Activated CD8-positive, alpha-beta memory T cell treated with anti-CD3 and anti-CD28 coated beads for 48 hours (primary cell): ENCODE measurements around the gene MFSD6.

Experiments used
- DNase-seq, 3 experiments: peaks; one replicate each; pipeline ENCODE4 v3.0.0-alpha.2; 2020; ENCODE audit warnings: low read depth in 2 of 3, low spot score in 2 of 3

MFSD6 gene

DNA sequence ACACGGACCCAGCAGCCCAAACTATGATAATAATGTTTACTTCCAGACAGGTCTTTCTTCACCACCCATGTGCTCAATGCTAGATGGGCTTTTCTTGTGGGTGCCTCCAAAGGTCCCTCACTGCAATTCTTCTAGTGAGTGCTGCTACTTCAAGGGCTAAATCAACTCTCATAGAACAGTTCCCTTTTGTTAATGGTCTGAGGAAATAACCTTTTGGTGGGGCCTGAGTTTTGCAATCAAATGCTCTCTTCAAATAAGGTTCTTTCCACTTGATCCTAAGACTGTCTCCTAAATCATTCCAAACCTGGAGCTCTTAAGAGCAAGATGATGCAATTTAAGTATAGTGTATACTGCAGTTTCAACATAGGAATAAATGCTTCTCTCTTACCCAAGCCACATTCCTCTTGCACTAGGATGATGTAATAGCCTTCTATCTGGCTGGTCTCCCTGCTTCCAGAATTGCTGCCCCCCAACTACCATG, 120.4 kb downstream of the MFSD6 start:
- no peak for DNase-seq

- DNase-seq, result no peak
Measured at GRCh38 chr2:190529486-190530247, 121.5 kb downstream of the MFSD6 start.

GRCh38 chr2:190530248-190530900, 122.2 kb downstream of the MFSD6 start:
- no peak for DNase-seq

- no peak for DNase-seq
Measured at GRCh38 chr2:190532581-190532980, 124.4 kb downstream of the MFSD6 start.

DNA sequence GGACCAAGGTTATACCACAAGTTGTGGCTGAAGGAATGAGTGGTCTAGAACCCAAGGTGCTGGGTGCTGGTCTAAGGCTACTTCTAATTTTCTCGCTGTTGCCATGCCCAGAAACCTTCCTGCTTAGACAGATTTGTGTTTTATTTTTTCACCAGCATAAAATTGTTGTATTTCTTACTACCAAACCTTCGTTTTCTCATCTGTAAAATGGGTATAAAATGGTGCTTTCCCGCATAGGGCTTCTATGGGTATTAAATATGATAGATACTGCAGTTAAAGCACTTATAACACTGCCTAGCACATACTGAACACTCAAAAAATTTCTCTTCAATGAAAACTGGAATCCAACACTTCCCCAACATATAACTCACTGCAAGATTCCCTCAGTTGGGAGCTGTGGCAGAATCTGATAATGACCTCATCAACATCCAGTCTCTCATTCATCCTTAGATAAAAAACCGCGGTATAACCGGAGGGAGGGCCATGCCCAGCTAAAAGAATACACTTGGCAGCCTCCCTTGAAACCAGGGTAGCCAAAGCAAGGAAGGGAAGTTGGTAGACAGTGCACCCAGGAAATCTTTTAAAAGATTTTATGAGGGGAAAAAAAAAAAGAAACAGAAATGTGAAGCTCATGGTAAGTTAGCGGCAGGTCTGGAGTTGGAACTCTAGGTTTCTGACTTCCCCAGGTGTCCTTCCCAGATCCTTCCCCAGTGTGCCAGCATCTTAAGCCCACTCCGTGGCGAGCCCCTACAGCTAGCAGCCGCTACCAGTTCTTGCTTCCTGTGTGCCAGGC, 125.2 kb downstream of the MFSD6 start:
- peak in 1 of 3 experiments; percentile 15 for DNase-seq

GRCh38 chr2:190533968-190534309, 125.8 kb downstream of the MFSD6 start:
- DNase-seq, result no peak

DNA sequence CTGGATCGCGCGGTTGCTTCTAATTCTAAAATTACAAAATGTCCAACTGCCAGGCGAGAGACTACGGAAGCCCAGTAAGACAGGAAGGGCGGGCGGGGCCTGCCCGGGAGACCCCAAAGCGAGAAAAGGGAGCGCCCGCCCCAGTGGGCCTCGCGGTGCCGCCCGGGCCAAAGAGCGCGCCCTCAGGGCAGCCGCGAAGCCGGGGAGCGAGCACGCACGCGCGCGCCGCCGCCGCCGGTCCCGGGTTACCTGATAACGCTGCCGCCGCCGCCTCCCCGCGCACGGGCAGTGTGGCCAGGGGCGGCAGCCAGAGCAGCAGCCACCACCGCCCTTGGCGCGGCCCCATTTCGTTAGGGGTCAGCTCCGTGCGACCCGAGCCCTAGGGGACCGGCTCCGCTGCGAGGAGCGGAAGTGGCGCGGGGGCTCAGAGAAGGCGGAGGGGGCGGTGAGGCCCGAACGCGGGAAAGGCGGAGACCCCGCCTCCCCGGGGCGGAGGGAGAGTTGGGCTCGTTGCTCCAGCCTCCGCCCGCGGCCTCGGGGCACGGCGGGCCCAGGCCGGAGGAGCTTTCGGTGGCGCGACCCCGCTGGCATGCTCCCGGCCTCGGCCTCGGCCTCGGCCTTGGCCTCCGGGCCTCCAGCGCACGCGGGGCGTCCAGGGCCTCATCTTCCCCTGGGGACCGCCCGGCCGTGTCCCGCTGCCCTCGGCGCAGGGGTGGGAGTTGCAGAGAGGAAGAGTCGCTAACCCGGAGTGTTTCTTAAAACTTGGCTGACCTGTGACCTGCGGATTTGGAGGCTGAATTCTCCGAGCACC, 126.4 kb downstream of the MFSD6 start, which contains the start of gene NEMP2:
Gene NEMP2 (minus strand): TSS at position 413 of the 811 bp plus-strand sequence. CDS start 67 bp downstream, at position 346.
- peak; percentile 67 to 87 (median 75) for DNase-seq

GRCh38 chr2:190535121-190535439, 126.9 kb downstream of the MFSD6 start:
- DNase-seq, result no peak

DNA sequence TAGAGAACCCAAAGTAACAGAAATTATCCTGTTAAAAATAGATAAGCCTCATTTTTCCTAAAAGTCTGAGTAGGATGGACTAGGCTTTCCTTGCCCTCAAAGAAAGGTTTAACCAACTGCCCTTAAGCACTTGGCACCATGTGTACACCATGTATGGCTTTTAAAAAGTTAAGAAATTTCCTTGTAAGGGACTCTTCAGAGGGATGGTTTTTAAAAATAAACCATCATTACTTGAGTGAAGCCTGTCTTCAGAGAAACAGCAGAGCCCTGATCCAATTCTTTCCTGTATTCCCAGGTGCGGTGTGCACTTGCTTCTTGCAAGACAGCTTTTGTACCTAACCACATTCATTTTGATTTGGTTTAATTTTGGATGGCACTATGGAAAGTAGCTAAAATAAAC, 127.4 kb downstream of the MFSD6 start:
- DNase-seq, result no peak

GRCh38 chr2:190537765-190538164, 129.6 kb downstream of the MFSD6 start:
- no peak for DNase-seq

GRCh38 chr2:190538201-190538600, 130.0 kb downstream of the MFSD6 start:
- DNase-seq, result no peak

GRCh38 chr2:190540048-190540447, 131.9 kb downstream of the MFSD6 start:
- no peak for DNase-seq

GRCh38 chr2:190545093-190545492, 136.9 kb downstream of the MFSD6 start:
- no peak for DNase-seq

- no peak for DNase-seq
Measured at GRCh38 chr2:190545555-190546385, 137.6 kb downstream of the MFSD6 start.

GRCh38 chr2:190546734-190547133, 138.6 kb downstream of the MFSD6 start:
- no peak for DNase-seq

- DNase-seq, result no peak
Measured at GRCh38 chr2:190547886-190548285, 139.7 kb downstream of the MFSD6 start.

DNA sequence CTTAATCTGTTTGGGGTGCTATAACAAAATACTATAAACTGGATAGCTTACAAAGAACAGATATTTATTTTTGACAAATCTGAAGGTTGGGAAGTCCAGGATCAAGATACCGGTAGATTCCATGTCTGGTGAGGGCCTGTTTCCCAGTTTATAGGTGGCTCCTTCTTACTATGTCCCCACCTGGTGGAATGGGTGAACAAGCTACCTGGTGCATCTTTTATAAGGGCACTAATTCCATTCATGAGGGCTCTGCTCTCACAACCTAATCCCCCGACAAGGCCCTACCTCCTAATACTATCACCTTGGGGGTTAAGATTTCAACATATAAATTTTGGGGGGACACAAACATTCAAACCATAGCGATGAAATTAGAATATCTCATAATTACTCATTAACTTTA, 142.0 kb downstream of the MFSD6 start:
- DNase-seq, result no peak
